H1 (cell line): Measurements from ENCODE around the gene TFDP1. TPM values are rescaled to one million over a fixed set of nuclear protein-coding genes. Genes with fewer than 3 reads are reported as not detected.
"Not testable (repeated sequence)": the region's sequence is repeated elsewhere in the genome, so short reads cannot be mapped to it uniquely, and the experiment has no call there.

Source experiments
- CTCF ChIA-PET: fragments of 300-600 bp; sonication (Branson Sonifier 250); formaldehyde crosslinking; loops from one replicate; lab custom pipeline; 2021; ENCODE audit not compliant: partially characterized antibody; lab: Charles Lee
- POLR2A ChIA-PET: fragments of 300-600 bp; sonication (Branson Sonifier 250); formaldehyde crosslinking; loops from one replicate; lab custom pipeline; 2021; ENCODE audit warnings: inconsistent platforms; ENCODE audit not compliant: partially characterized antibody; lab: Charles Lee
- DNase-seq, 2 experiments: peaks; one replicate each; pipeline versions ENCODE4 v3.0.0 to v3.0.0-alpha.2; 2010 to 2022; ENCODE audit warnings: low spot score in 2 of 2, low read depth in 1 of 2, mixed read lengths in 1 of 2
- FAIRE-seq: peaks from 2 replicates; lab custom pipeline; 2011; peaks lifted over from hg19 to GRCh38; lab: Jason Lieb, UNC
- H2AFZ ChIP-seq: 2 replicates; pipeline ENCODE4 v1.8.1; 2012; ENCODE audit warnings: low read length, inconsistent platforms
- H2AK5ac ChIP-seq: 2 replicates; pipeline ENCODE4 v1.6.1; 2013; ENCODE audit warnings: low read depth, low read length
- H2BK120ac ChIP-seq: replicated peaks from 2 replicates; pipeline ENCODE3; 2013; ENCODE audit warnings: low read depth, low read length, inconsistent platforms
- H2BK12ac ChIP-seq: 2 replicates; pipeline ENCODE4 v1.6.1; 2013; ENCODE audit warnings: low read depth, low read length
- H2BK15ac ChIP-seq: 2 replicates; pipeline ENCODE4 v1.6.1; 2013; ENCODE audit warnings: low read length
- H2BK20ac ChIP-seq: 2 replicates; pipeline ENCODE4 v1.6.1; 2013; ENCODE audit warnings: low read length
- H2BK5ac ChIP-seq: 2 replicates; pipeline ENCODE4 v1.6.1; 2013; ENCODE audit warnings: low read depth, low read length
- H3K14ac ChIP-seq: 2 replicates; pipeline ENCODE4 v1.6.1; 2013; ENCODE audit warnings: inconsistent platforms; ENCODE audit not compliant: insufficient read length
- H3K18ac ChIP-seq: 2 replicates; pipeline ENCODE4 v1.6.1; 2013; ENCODE audit warnings: low read length; ENCODE audit errors: extremely low read depth
- H3K23ac ChIP-seq: 2 replicates; pipeline ENCODE4 v1.6.1; 2013; ENCODE audit warnings: inconsistent platforms; ENCODE audit not compliant: insufficient read length
- H3K23me2 ChIP-seq: 2 replicates; pipeline ENCODE4 v1.6.1; 2013; ENCODE audit warnings: low read depth, low read length
- H3K27ac ChIP-seq: 2 replicates; pipeline ENCODE4 v1.6.1; 2011; ENCODE audit warnings: low read depth, low read length, inconsistent platforms
- H3K27me3 ChIP-seq, 4 experiments: replicated peaks in 1 of 4; 1 replicate in 1 of 4; 2 replicates in 3 of 4; pipeline versions ENCODE4 v1.6.1 to v1.8.1; 2011 to 2013; ENCODE audit warnings: low read length in 3 of 4, mild to moderate bottlenecking in 3 of 4, inconsistent platforms in 2 of 4, mixed read lengths in 2 of 4, moderate library complexity in 1 of 4; ENCODE audit not compliant: control insufficient read depth in 3 of 4, insufficient read depth in 3 of 4; ENCODE audit errors: extremely low read depth in 1 of 4
- H3K36me3 ChIP-seq, 4 experiments: 2 replicates each; pipeline versions ENCODE4 v1.6.1 to v1.8.1; 2011 to 2013; ENCODE audit warnings: mild to moderate bottlenecking in 4 of 4, low read length in 3 of 4, moderate library complexity in 2 of 4, control low read depth in 1 of 4, inconsistent platforms in 1 of 4; ENCODE audit not compliant: insufficient read depth in 4 of 4, control insufficient read depth in 2 of 4
- H3K4ac ChIP-seq: replicated peaks from 2 replicates; pipeline ENCODE3; 2013; ENCODE audit warnings: low read length, low read depth, mixed read lengths, inconsistent platforms; ENCODE audit not compliant: insufficient read length
- H3K4me1 ChIP-seq, 4 experiments: replicated peaks in 1 of 4; 1 replicate in 1 of 4; 2 replicates in 3 of 4; pipeline versions ENCODE4 v1.6.1 to v1.8.1; 2011 to 2013; ENCODE audit warnings: low read length in 3 of 4, inconsistent platforms in 2 of 4, mixed read lengths in 1 of 4; ENCODE audit not compliant: insufficient read depth in 4 of 4, control insufficient read depth in 3 of 4
- H3K4me2 ChIP-seq, 2 experiments: 2 replicates each; pipeline versions ENCODE4 v1.6.1 to v1.8.1; 2011 to 2013; ENCODE audit warnings: low read depth in 2 of 2, low read length in 2 of 2, control low read depth in 1 of 2, inconsistent platforms in 1 of 2, mild to moderate bottlenecking in 1 of 2; ENCODE audit not compliant: insufficient read depth in 1 of 2
- H3K4me3 ChIP-seq, 4 experiments: fragments of 200-600, 300-600 bp in 1 of 4; sonication (generic), shearing (Covaris generic), sonication (Bioruptor Twin) in 1 of 4; 2 replicates each; pipeline versions ENCODE4 v1.5.1 to v1.8.1; 2011 to 2016; ENCODE audit warnings: low read length in 4 of 4, low read depth in 3 of 4, control low read depth in 2 of 4, inconsistent platforms in 2 of 4, mild to moderate bottlenecking in 2 of 4, mixed read lengths in 1 of 4, moderate library complexity in 1 of 4; ENCODE audit not compliant: insufficient read depth in 2 of 4; ENCODE audit errors: extremely low read depth in 1 of 4
- H3K56ac ChIP-seq: replicated peaks from 2 replicates; pipeline ENCODE3; 2013; ENCODE audit warnings: low read depth, mild to moderate bottlenecking, mixed read lengths, low read length, inconsistent platforms; ENCODE audit not compliant: insufficient read length
- H3K79me1 ChIP-seq: 2 replicates; pipeline ENCODE4 v1.6.1; 2013; ENCODE audit warnings: low read depth, low read length, control low read depth
- H3K79me2 ChIP-seq, 2 experiments: 2 replicates each; pipeline versions ENCODE4 v1.6.1 to v1.8.1; 2012 to 2013; ENCODE audit warnings: low read length in 2 of 2, mild to moderate bottlenecking in 2 of 2, inconsistent platforms in 1 of 2; ENCODE audit not compliant: insufficient read depth in 2 of 2, control insufficient read depth in 1 of 2
- H3K9ac ChIP-seq, 4 experiments: replicated peaks in 1 of 4; 1 replicate in 1 of 4; 2 replicates in 3 of 4; pipeline versions ENCODE4 v1.6.1 to v1.8.1; 2011 to 2013; ENCODE audit warnings: low read depth in 3 of 4, low read length in 3 of 4, control low read depth in 2 of 4, mild to moderate bottlenecking in 2 of 4, moderate library complexity in 2 of 4, inconsistent platforms in 1 of 4; ENCODE audit errors: extremely low read depth in 1 of 4
- H3K9me3 ChIP-seq, 2 experiments: 2 replicates each; pipeline versions ENCODE4 v1.6.1 to v1.8.1; 2012 to 2013; ENCODE audit warnings: mild to moderate bottlenecking in 2 of 2, moderate library complexity in 2 of 2, control low read depth in 1 of 2, inconsistent platforms in 1 of 2, low read depth in 1 of 2, low read length in 1 of 2, mixed read lengths in 1 of 2; ENCODE audit not compliant: insufficient read depth in 2 of 2
- H4K20me1 ChIP-seq, 2 experiments: replicated peaks in 1 of 2; 2 replicates each; pipeline versions ENCODE3 to v1.8.1; 2011 to 2013; ENCODE audit warnings: inconsistent platforms in 2 of 2, low read length in 2 of 2, mild to moderate bottlenecking in 1 of 2; ENCODE audit not compliant: insufficient read depth in 2 of 2, control insufficient read depth in 1 of 2
- H4K5ac ChIP-seq: 2 replicates; pipeline ENCODE4 v1.6.1; 2013; ENCODE audit warnings: low read length, low read depth, mixed read lengths, inconsistent platforms; ENCODE audit not compliant: insufficient read length
- H4K8ac ChIP-seq: 2 replicates; pipeline ENCODE4 v1.8.0; 2013; ENCODE audit warnings: mild to moderate bottlenecking, moderate library complexity, low read length, inconsistent platforms; ENCODE audit not compliant: insufficient read depth; ENCODE audit errors: extremely low read depth
- H4K91ac ChIP-seq: replicated peaks from 2 replicates; pipeline ENCODE3; 2013; ENCODE audit warnings: low read length, mixed read lengths, inconsistent platforms; ENCODE audit not compliant: insufficient read length
- WGBS, 2 experiments: shearing (Covaris generic) in 1 of 2; methylation state at CpG; one replicate each; pipeline versions ENCODE4 v1.1.6 to v1.1.7; 2013 to 2015; ENCODE audit warnings: low lambda C conversion rate in 2 of 2, mixed read lengths in 2 of 2, inconsistent platforms in 1 of 2, low coverage in 1 of 2, missing lambda C conversion rate in 1 of 2; ENCODE audit not compliant: insufficient replicate concordance in 2 of 2, insufficient coverage in 1 of 2, insufficient read length in 1 of 2; ENCODE audit errors: extremely low coverage in 1 of 2, missing lambda C conversion rate in 1 of 2; 5-methylcytosine and 5-hydroxymethylcytosine counted together
- polyA plus RNA-seq, 7 experiments: library from polyadenylated mRNA; depleted of rRNA in 3 of 7; stranded (reverse) in 5 of 7; unstranded in 2 of 7; fragments of >200 nt in 5 of 7; fragments of 200-250 nt in 2 of 7; gene quantifications; 1 replicate in 5 of 7; 2 replicates in 1 of 7; 4 replicates in 1 of 7; pipeline versions ENCODE4 v1.2.1 to v1.2.3, GENCODE V29; 2011 to 2013; ENCODE audit warnings: missing spikeins in 2 of 7, mixed read lengths in 2 of 7
- total RNA-seq: library from RNA; stranded (reverse); fragmentation: NEBNext Ultra II Directional; extraction: Animal tissue kit (Norgen Biotek cat#: 25700); gene quantifications from 2 replicates; pipeline ENCODE4 v1.2.1, GENCODE V29; 2021

TFDP1 gene
- total and polyA plus RNA-seq, 2 of the 8 experiments (the other 6 are each of a cell fraction or from before 2014, with no cell fraction given), result 43.6 to 81.9 TPM

- H3K79me1 ChIP-seq, H4K8ac ChIP-seq, H3K9me3 ChIP-seq, H4K5ac ChIP-seq, H3K9ac ChIP-seq, H2AK5ac ChIP-seq, H3K4me3 ChIP-seq, H3K18ac ChIP-seq, H2BK120ac ChIP-seq, H3K27ac ChIP-seq, H2BK12ac ChIP-seq, H3K36me3 ChIP-seq, H3K14ac ChIP-seq, H2BK15ac ChIP-seq, FAIRE-seq, H2BK20ac ChIP-seq, H3K23ac ChIP-seq, POLR2A ChIA-PET, H3K4me2 ChIP-seq, H3K23me2 ChIP-seq, H2AFZ ChIP-seq, H4K20me1 ChIP-seq, H3K4me1 ChIP-seq, H3K56ac ChIP-seq, H2BK5ac ChIP-seq, H3K27me3 ChIP-seq, DNase-seq, H3K79me2 ChIP-seq, H3K4ac ChIP-seq, H4K91ac ChIP-seq: not testable (repeated sequence)
- CTCF ChIA-PET, result interaction anchor here (0.8 to 3.6 kb wide), 8 partner anchors 17 to 112 kb away, joined by 3 to 27 read pairs (median 11); no protein-coding TSS in a partner anchor
- WGBS, 2 experiments, result 96% methylated on average over 4 of the region's 4 CpGs; no CpG with 5 or more reads in 1 of the 2 experiments
These were observed 21.0 kb upstream of the TFDP1 start for GRCh38 chr13:113563511-113563910.
